Mononuclear cell (primary cell): ENCODE results near the gene RELB. TPM values are rescaled to one million over a fixed set of nuclear protein-coding genes. Genes with fewer than 3 reads are reported as not detected.

Experiments used
- H3K27me3 ChIP-seq: 2 replicates; pipeline ENCODE4 v1.6.0; 2011; ENCODE audit warnings: low read length, control low read depth; ENCODE audit not compliant: insufficient read depth
- H3K4me1 ChIP-seq: 2 replicates; pipeline ENCODE4 v1.5.1; 2011; ENCODE audit warnings: mild to moderate bottlenecking, low read length, control low read depth; ENCODE audit not compliant: insufficient read depth
- H3K4me3 ChIP-seq: 2 replicates; pipeline ENCODE4 v1.5.1; 2011; ENCODE audit warnings: mild to moderate bottlenecking, low read length, moderate library complexity
- H3K9me3 ChIP-seq: 2 replicates; pipeline ENCODE4 v1.5.1; 2011; ENCODE audit warnings: low read depth, mild to moderate bottlenecking, control low read depth, low read length
- total RNA-seq: library from RNA; depleted of rRNA; stranded (reverse); fragments of >200 nt; gene quantifications from one replicate; pipeline ENCODE4 v1.2.3, GENCODE V29; 2012

RELB gene
- total RNA-seq, 1 donor, result 42.9 TPM

GRCh38 chr19:45056831-45057230 is 55.6 kb downstream of the RELB start:
- Histone ChIP-seq H3K27me3 (no peaks in the 10 kb centered on the region), H3K4me1 (peaks cover 7% of the 10 kb centered on the region), H3K4me3 (no peak overlapping the region), H3K9me3 (no peaks in the 10 kb centered on the region)

- Histone ChIP-seq H3K9me3 (no peaks in the 10 kb centered on the region), H3K4me1 (peaks cover 7% of the 10 kb centered on the region), H3K4me3 (no peak overlapping the region), H3K27me3 (no peaks in the 10 kb centered on the region)
Observed at GRCh38 chr19:45057444-45057843, 56.2 kb downstream of the RELB start.

DNA sequence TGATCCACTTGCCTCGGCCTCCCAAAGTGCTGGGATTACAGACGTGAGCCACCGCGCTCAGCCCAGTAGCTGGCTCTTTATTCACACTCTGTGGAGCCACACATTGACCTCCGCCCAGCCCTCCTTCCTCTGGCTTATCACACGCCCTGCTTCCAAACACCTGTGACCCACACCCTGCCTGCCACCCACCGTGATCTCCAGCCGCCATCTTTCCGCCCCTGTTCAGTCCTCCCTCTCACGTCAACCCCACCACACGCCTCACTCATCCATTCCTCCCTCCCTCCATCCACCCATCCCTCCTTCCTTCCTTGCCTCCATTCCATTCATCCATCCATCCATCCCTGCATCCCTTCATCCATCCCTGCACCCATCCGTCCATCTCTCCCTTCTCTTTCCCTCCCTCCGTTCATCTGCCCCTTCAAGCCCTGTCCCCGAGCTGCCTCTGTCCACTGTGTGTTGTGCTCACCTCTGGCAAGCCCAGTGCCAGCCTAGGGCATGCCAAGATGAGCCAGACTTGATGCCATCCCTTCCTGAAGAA is 57.4 kb downstream of the RELB start:
- Histone ChIP-seq H3K9me3 (no peaks in the 10 kb centered on the region), H3K4me1 (no peaks in the 10 kb centered on the region), H3K4me3 (no peak overlapping the region), H3K27me3 (no peaks in the 10 kb centered on the region)

DNA sequence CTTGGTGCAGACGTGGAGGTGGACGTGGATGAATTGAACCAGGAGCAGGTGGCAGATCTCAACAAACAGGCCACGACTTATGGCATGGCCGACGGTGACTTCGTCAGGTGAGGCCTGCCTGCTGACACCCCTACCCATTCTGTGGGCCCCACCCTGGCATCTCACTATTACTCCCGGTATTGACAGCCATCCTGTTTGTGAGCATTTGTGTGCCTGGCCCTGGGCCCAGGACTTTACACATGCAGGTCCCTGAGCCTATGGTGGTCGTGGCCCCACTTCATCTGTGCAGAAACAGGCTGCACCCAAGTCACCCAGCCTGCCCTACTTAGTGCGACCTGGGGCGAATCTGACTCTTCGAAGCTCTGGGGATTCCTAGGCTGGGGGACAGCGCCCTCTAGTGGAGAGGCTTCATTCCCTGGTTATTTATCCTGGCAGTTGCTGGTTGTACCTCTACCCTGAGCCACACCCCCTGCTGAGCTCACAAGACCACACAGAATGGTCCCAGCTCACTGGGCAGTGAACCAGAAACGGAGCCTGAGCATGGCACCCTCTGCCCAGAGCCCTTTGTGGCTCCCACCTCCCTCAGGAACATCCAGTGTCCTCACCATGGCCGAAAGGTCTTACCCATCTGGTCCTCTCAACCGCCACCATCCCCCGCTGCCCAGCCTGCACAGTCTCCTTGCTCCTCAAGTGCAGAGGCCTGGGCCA is 58.1 kb downstream of the RELB start:
- Histone ChIP-seq H3K9me3 (no peaks in the 10 kb centered on the region), H3K4me1 (no peaks in the 10 kb centered on the region), H3K4me3 (no peak overlapping the region), H3K27me3 (no peaks in the 10 kb centered on the region)

DNA sequence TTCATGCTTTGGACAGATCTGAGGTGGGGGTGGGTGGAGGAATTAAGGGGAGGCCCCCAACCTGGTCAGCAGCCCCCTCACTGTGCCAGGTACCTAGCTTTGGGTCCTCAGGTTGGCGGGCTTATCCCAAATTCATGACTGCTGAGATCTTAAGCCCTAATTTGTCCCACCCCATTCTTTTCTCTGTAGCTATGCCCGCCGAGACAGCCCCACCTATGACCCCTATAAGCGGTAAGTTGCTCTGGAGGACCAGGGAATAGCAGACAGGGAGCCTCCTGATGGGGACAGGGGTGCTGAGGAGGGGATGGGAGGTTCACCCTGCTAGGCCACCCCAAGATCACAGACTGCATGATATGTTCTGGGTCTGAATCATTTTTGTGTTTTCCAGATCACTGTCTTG is 60.7 kb downstream of the RELB start:
- H3K4me1 ChIP-seq, result no peaks in the 10 kb centered on the region
- no peak overlapping the region for H3K4me3 ChIP-seq
- H3K27me3 ChIP-seq, result no peaks in the 10 kb centered on the region
- H3K9me3 ChIP-seq, result no peaks in the 10 kb centered on the region

GRCh38 chr19:45063851-45064801 is 62.9 kb downstream of the RELB start:
- H3K9me3 ChIP-seq, result no peaks in the 10 kb centered on the region
- H3K27me3 ChIP-seq, result no peaks in the 10 kb centered on the region
- no peaks in the 10 kb centered on the region for H3K4me1 ChIP-seq
- no peak overlapping the region for H3K4me3 ChIP-seq

- Histone ChIP-seq H3K27me3 (no peaks in the 10 kb centered on the region), H3K4me3 (no peak overlapping the region), H3K9me3 (no peaks in the 10 kb centered on the region), H3K4me1 (no peaks in the 10 kb centered on the region)
Observed at GRCh38 chr19:45066921-45067661, 65.8 kb downstream of the RELB start.

DNA sequence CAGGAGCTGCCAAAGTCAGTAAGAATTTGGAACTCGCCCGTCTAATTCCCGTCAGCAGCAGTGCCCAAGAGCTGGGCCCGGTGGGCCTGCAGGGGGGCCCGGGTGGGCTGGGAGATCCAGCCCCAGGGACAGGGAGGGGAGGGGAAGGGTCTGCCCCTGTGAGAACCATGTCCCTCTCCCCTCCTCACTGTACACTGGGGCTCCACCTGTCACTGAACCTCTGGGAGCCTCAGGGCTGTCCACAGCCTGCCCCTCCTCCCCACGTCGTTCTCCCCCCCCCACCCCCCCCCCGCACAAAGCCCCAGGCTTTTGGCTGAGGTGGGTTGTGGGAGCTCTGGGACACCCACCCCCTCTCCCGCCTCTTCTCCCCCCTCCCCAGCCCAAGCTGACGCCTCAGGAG is 66.8 kb downstream of the RELB start:
- H3K4me3 ChIP-seq, result no peak overlapping the region
- no peaks in the 10 kb centered on the region for H3K27me3 ChIP-seq
- no peaks in the 10 kb centered on the region for H3K9me3 ChIP-seq
- H3K4me1 ChIP-seq, result no peaks in the 10 kb centered on the region

DNA sequence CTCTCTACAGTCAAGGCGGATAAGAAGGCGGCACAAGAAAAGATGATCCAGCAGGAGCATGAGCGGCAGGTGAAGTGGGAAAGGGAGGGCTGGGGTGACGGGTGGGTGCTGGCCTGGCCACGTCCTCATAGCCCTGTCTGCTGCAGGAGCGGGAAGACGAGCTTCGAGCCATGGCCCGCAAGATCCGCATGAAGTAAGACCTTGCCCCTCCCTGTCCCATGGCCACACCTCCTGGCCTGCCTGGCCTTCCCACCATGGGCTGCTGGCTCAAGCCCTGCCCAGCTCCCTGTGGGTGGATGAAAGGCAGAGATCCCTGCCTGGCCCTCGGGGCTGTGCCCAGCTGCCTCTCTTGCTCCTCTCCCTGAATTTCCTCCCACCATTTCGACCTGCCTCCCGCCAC is 67.8 kb downstream of the RELB start:
- Histone ChIP-seq H3K4me3 (no peak overlapping the region), H3K27me3 (no peaks in the 10 kb centered on the region), H3K9me3 (no peaks in the 10 kb centered on the region), H3K4me1 (peaks cover 4% of the 10 kb centered on the region)

- no peaks in the 10 kb centered on the region for H3K9me3 ChIP-seq
Observed at GRCh38 chr19:45070214-45070613, 69.0 kb downstream of the RELB start.

DNA sequence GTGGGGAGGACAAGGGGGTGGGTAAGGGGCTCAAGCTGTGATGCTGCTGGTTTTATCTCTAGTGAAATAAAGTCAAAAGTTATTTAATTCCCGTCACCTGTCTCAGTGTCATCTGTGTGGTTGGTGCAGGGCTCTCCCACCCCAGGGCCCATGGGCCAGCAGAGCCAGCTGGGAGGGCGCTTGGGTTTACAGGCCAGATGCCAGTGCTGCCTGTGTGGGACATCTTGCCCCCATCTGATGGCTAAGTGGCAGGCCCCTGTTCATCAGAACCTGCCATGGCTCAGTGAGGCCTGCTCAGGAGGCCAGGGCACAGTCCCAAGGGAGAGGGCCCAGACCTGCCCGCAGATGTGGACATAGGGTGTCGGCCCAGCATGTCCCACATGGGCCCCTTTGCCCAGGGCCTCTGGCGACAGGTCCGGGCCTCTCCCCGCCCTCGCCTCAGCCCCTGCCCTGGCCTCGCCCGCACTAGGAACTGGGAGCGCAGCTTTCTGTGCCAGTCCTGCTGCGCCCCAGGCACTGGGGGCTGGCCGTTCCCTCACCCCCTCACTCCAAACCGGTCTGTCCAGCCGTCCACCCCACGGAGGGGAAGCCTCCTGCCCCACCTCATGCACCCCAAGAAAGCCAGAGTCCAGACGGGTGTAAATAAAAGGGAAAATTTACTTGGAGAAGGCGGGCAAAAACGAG is 69.7 kb downstream of the RELB start:
- no peak overlapping the region for H3K4me3 ChIP-seq
- H3K9me3 ChIP-seq, result no peaks in the 10 kb centered on the region
- peaks cover 15% of the 10 kb centered on the region for H3K4me1 ChIP-seq
- no peaks in the 10 kb centered on the region for H3K27me3 ChIP-seq

More at GRCh38 chr19:45070214-45070613, 69.0 kb downstream of the RELB start:
- no peak overlapping the region for H3K4me3 ChIP-seq
- H3K27me3 ChIP-seq, result no peaks in the 10 kb centered on the region
- H3K4me1 ChIP-seq, result peaks cover 15% of the 10 kb centered on the region

GRCh38 chr19:45071545-45071938 is 70.3 kb downstream of the RELB start:
- Histone ChIP-seq H3K4me3 (no peak overlapping the region), H3K4me1 (peaks cover 17% of the 10 kb centered on the region), H3K27me3 (no peaks in the 10 kb centered on the region)

GRCh38 chr19:45071969-45072790 is 70.9 kb downstream of the RELB start:
- H3K9me3 ChIP-seq, result no peaks in the 10 kb centered on the region
- peaks cover 24% of the 10 kb centered on the region for H3K4me1 ChIP-seq
- no peak overlapping the region for H3K4me3 ChIP-seq
- no peaks in the 10 kb centered on the region for H3K27me3 ChIP-seq

More at GRCh38 chr19:45071545-45071938, 70.3 kb downstream of the RELB start:
- no peaks in the 10 kb centered on the region for H3K9me3 ChIP-seq
